ENCODE measurements around the gene VAV2. TPM values are rescaled to one million over a fixed set of nuclear protein-coding genes. Genes with fewer than 3 reads are reported as not detected.
"Not testable (repeated sequence)": the region's sequence is repeated elsewhere in the genome, so short reads cannot be mapped to it uniquely, and the experiment has no call there.

The VAV2 gene
- total RNA-seq, 1 donor from 2014 or later: 47.0 TPM

DNA sequence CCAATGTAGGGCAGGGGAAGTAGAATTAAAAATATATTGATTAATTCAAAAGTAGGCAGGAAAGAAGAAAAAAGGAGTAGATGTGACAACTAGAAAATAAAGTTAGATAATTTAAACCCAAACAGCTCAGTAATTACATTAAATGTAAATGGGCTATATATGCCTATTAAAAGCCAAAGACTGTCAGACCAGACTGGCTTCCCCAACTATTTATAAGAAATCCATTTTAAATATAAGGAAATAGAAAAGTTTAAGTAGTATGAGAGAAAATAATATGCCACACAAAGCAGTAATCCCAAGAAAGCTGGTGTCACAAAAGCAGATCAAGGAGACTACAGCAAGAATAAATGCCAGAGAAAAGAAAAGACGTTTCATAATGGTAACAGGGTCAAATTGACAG, 225.1 kb downstream of the VAV2 start:
- Mint-ChIP-seq H3K27me3 (ENCODE audit: low read depth) (no peaks in the 10 kb centered on the region), H3K4me3 (no peak overlapping the region), H3K27ac (ENCODE audit: unreplicated experiment) (no peak overlapping the region), H3K9me3 (peaks cover 5% of the 10 kb centered on the region), H3K36me3 (ENCODE audit: low read depth) (peaks cover 47% of the 10 kb centered on the region), H3K4me1 (no peaks in the 10 kb centered on the region)
- DNase-seq (ENCODE audit: low read depth, low spot score): no peak
- TF ChIP-seq, protein P1, sequence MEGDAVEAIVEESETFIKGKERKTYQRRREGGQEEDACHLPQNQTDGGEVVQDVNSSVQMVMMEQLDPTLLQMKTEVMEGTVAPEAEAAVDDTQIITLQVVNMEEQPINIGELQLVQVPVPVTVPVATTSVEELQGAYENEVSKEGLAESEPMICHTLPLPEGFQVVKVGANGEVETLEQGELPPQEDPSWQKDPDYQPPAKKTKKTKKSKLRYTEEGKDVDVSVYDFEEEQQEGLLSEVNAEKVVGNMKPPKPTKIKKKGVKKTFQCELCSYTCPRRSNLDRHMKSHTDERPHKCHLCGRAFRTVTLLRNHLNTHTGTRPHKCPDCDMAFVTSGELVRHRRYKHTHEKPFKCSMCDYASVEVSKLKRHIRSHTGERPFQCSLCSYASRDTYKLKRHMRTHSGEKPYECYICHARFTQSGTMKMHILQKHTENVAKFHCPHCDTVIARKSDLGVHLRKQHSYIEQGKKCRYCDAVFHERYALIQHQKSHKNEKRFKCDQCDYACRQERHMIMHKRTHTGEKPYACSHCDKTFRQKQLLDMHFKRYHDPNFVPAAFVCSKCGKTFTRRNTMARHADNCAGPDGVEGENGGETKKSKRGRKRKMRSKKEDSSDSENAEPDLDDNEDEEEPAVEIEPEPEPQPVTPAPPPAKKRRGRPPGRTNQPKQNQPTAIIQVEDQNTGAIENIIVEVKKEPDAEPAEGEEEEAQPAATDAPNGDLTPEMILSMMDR (conservative IDR thresholded peaks at IDR 0.05): no peak

DNA sequence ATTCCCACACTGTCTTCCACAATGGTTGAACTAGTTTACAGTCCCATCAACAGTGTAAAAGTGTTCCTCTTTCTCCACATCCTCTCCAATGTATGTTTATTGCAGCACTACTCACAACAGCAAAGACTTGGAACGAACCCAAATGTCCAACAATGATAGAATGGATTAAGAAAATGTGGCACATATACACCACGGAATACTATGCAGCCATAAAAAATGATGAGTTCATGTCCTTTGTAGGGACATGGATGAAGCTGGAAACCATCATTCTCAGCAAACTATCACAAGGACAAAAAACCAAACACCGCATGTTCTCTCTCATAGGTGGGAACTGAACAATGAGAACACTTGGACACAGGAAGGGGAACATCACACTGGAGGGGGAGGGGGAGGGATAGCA, 225.9 kb downstream of the VAV2 start:
- not testable (repeated sequence) for H3K9me3 Mint-ChIP-seq; H3K27me3 Mint-ChIP-seq (ENCODE audit: low read depth); H3K27ac Mint-ChIP-seq (ENCODE audit: unreplicated experiment); H3K4me3 Mint-ChIP-seq; H3K4me1 Mint-ChIP-seq; DNase-seq (ENCODE audit: low read depth, low spot score)
- peaks cover 48% of the 10 kb centered on the region for H3K36me3 Mint-ChIP-seq (ENCODE audit: low read depth)

DNA sequence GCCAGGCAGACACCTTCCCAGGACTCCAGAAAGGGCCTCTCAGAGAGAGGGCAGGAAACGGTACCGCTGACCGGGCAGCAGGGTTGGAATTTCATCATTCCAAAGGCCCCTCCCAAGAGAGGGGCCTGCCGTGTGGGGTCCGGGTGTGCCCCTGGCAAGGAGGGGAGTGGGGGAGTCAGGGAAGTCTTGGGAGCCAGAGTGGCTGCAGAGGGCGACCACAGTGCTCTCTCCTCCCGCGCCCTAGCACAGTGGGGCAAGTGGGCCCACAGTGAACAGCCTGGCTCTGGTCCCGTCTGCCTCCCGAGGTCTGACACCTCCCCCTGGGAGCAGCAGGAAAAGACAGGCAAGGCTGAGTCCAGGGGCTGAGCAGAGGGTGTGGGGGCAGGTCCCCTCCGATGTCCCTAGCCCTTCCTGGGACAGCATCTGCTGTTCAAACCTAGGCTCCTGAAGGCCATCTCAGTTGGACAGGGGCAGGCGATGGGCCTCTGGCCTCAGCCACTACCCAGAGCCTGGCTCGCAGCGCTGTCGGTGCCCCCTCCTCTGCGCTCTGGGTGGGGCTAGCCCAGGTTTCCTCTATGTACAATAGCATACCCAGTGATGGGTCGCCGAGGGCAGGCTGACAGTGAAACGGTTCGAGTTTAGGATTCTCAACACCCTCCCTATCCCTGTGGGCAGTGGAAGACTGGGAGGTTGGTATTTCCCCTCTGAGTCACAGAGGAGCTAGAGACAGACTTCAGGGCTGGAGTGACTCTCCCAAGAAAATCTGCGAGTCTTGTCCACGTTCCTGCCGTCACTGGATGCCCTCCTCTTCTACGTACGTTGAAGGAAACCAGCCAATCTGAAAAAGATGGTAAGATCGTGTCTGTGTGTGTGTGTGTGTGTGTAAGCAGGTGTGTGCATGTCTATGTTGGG, 228.6 kb downstream of the VAV2 start:
- peaks cover 46% of the 10 kb centered on the region for H3K36me3 Mint-ChIP-seq (ENCODE audit: low read depth)
- DNase-seq (ENCODE audit: low read depth, low spot score): no peak

DNA sequence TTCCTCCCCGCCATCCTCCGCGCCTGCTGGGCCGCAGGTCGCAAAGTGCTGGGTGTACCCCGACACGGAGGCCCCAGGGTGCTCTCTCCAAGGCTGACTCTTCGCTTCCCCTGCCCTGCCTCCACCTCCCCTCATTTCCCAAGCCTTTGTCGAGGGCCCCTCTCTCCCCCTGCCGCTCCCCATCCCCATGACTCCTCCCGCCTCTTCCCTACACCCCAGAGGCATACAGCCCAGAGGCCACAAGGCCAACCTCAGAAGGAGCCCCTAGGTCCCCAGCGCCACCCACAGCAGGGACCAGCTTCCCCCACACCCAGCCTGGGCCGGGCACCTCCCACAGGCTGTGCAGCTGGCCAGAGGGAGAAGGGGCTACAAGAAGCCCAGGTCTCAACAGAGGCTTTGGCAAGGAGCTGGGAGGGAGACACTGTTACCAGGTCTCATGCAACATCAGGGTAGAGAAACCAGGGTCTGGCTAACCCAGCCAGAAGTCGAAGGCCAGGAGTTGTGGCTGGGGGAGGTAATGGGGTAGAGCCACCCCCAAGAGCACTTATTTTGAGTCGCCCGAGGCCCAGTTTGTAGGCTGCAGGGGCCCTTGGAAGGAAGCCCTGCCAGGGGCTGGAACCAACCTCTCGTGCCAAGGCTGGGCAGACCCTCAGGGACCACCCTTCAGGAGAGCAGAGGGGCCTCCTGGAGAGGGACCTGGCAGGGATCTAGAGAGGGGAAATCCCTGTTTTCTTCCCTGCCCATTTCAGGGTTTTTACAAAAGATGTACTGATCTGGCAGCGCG, 229.4 kb downstream of the VAV2 start:
- TF ChIP-seq, protein P1 (conservative IDR thresholded peaks at IDR 0.05): no peak
- peaks cover 4% of the 10 kb centered on the region for H3K9me3 Mint-ChIP-seq

More for the DNA sequence above, 228.6 kb downstream of the VAV2 start:
- no peak overlapping the region for H3K4me3 Mint-ChIP-seq
- peaks cover 5% of the 10 kb centered on the region for H3K9me3 Mint-ChIP-seq
- TF ChIP-seq, protein P1 (conservative IDR thresholded peaks at IDR 0.05): no peak
- no peak overlapping the region for H3K27ac Mint-ChIP-seq (ENCODE audit: unreplicated experiment)
- peaks cover under 1% of the 10 kb centered on the region for H3K4me1 Mint-ChIP-seq
- no peaks in the 10 kb centered on the region for H3K27me3 Mint-ChIP-seq (ENCODE audit: low read depth)

DNA sequence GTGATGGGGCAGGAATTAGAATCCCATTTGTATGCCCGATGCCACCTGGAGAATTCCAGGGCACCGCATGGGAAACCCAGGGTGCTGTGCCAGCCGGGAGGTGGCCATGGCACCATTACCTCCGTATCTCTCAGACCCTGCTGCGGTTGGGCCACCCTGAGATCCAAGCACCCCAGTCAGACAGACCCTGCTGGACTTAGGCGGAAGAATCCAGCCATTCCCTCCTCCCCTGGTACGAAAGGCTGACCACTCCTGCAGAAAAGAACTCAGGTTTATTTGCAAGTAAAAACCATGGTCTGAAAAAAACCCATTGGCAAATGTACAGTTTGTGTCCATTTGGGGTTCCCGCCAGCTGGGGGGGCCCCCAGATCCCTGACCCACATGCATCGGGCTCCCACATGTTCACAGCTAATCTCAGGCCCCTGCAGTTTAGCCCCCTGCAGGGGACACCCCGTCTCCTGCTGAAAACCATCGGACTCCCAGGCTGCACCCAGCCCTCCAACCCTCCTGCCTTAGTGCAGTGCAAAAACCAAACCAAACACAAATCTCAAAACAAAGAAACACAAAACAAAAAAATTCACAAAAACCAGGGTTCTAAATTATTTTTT, 230.4 kb downstream of the VAV2 start:
- Mint-ChIP-seq H3K27ac (ENCODE audit: unreplicated experiment) (no peak overlapping the region), H3K27me3 (ENCODE audit: low read depth) (no peaks in the 10 kb centered on the region)
- no peak for DNase-seq (ENCODE audit: low read depth, low spot score)

More for the DNA sequence above, 229.4 kb downstream of the VAV2 start:
- Mint-ChIP-seq H3K36me3 (ENCODE audit: low read depth) (peaks cover 48% of the 10 kb centered on the region), H3K27ac (ENCODE audit: unreplicated experiment) (no peak overlapping the region), H3K4me3 (no peak overlapping the region), H3K4me1 (peaks cover 9% of the 10 kb centered on the region), H3K27me3 (ENCODE audit: low read depth) (no peaks in the 10 kb centered on the region)
- DNase-seq (ENCODE audit: low read depth, low spot score): no peak

More for the DNA sequence above, 230.4 kb downstream of the VAV2 start:
- TF ChIP-seq, protein P1 (conservative IDR thresholded peaks at IDR 0.05): no peak
- no peak overlapping the region for H3K4me3 Mint-ChIP-seq
- no peaks in the 10 kb centered on the region for H3K9me3 Mint-ChIP-seq
- peaks cover 38% of the 10 kb centered on the region for H3K36me3 Mint-ChIP-seq (ENCODE audit: low read depth)
- peaks cover 9% of the 10 kb centered on the region for H3K4me1 Mint-ChIP-seq
